ENCODE measurements around the gene PRPF19.

DNA sequence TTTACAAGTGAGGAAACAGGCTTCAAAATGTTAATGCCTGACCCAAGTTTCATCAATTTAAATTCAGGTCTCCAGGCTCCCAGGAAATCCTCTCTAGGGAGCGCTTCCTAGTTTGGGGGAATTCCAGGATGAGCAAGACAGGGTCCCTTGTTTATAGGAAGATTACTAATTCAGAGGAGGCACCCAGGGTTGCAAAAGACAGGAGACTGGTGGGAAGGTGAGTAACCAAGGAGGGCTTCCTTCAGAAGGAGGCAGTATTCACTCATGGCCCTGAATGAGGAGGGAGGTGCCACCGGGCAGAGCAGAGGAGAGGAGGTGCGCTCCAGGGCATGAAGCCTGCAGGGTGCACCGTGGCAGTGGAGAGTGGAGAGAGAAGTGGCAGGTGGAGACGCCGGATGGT, 19.5 kb upstream of the PRPF19 start:
- TF ChIP-seq, protein P1, sequence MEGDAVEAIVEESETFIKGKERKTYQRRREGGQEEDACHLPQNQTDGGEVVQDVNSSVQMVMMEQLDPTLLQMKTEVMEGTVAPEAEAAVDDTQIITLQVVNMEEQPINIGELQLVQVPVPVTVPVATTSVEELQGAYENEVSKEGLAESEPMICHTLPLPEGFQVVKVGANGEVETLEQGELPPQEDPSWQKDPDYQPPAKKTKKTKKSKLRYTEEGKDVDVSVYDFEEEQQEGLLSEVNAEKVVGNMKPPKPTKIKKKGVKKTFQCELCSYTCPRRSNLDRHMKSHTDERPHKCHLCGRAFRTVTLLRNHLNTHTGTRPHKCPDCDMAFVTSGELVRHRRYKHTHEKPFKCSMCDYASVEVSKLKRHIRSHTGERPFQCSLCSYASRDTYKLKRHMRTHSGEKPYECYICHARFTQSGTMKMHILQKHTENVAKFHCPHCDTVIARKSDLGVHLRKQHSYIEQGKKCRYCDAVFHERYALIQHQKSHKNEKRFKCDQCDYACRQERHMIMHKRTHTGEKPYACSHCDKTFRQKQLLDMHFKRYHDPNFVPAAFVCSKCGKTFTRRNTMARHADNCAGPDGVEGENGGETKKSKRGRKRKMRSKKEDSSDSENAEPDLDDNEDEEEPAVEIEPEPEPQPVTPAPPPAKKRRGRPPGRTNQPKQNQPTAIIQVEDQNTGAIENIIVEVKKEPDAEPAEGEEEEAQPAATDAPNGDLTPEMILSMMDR (IDR thresholded peaks at IDR 0.05; ENCODE audit: insufficient read depth, low read length, poor library complexity, severe bottlenecking): no peak
- TF ChIP-seq EZH2phosphoT487 (conservative IDR thresholded peaks at IDR 0.05; ENCODE audit: low read length): no peak

Measured in SU-DHL-6 (cell line).